Pancreas (tissue), 10 donors: ENCODE data around the gene ARPC5L. TPM values are rescaled to one million over a fixed set of nuclear protein-coding genes. Genes with fewer than 3 reads are reported as not detected.
A peak's percentile ranks its signal among the peaks of the same experiment; 100 is the strongest.

ENCODE experiments used
- ATAC-seq, 4 donors: fragments of 200-7000 bp; cut with Tn5 transposase; one replicate each; pipeline versions ENCODE4 v1.8.0 to v1.9.1; 2020; ENCODE audit warnings: mild to moderate bottlenecking in 4 of 4, moderate library complexity in 4 of 4
- DNase-seq, 6 donors: peaks; one replicate each; pipeline ENCODE4 v3.0.0-alpha.2; 2020
- FAIRE-seq: peaks from 2 replicates; lab custom pipeline; 2012; peaks lifted over from hg19 to GRCh38; lab: Jason Lieb, UNC
- H3K27ac ChIP-seq, 4 donors: fragments of 200-600 bp; sonication (generic); 1 replicate in 3 of 4; 2 replicates in 1 of 4; pipeline versions ENCODE4 v1.5.0 to v1.8.0; 2020
- H3K27me3 ChIP-seq, 4 donors: fragments of 200-600 bp; one replicate each; pipeline ENCODE4 v1.8.0; 2021
- H3K36me3 ChIP-seq, 3 donors: fragments of 200-600 bp; sonication (generic) in 1 of 3; one replicate each; pipeline versions ENCODE4 v1.5.0 to v1.8.0; 2020 to 2021
- H3K4me1 ChIP-seq, 3 donors: fragments of 200-600 bp; one replicate each; pipeline ENCODE4 v1.8.0; 2021
- H3K4me3 ChIP-seq, 4 donors: fragments of 200-600 bp; sonication (generic) in 2 of 4; one replicate each; pipeline versions ENCODE4 v1.5.0 to v1.8.0; 2020 to 2021
- H3K9me3 ChIP-seq, 4 donors: fragments of 200-600 bp; one replicate each; pipeline ENCODE4 v1.8.0; 2021
- CTCF ChIP-seq, 4 donors: fragments of 200-600 bp; sonication (generic) in 3 of 4; IDR thresholded peaks; one replicate each; pipeline versions ENCODE4 v1.5.0 to v1.8.0; 2021; ENCODE audit warnings: antibody characterized with exemption in 4 of 4
- WGBS, 2 donors: extraction: QIAGEN DNeasy Blood & Tissue Kit; methylation state at CpG; one replicate each; pipeline ENCODE4 v1.1.7; 2013; 5-methylcytosine and 5-hydroxymethylcytosine counted together
- intact Hi-C, 3 donors: fragments of 100-400 bp; cut with DNase I; formaldehyde crosslinking; loops; one replicate each; pipeline versions ENCODE4 v1.11.1 to v1.14.2; 2022
- polyA plus RNA-seq, 2 donors: library from polyadenylated mRNA; stranded (reverse); fragments of 200-250 nt; gene quantifications; one replicate each; pipeline ENCODE4 v1.2.3, GENCODE V29; 2013
- total RNA-seq, 6 donors: library from RNA; stranded (reverse); fragmentation: NEBNext Ultra II Directional in 4 of 6; extraction: Animal tissue kit (Norgen Biotek cat#: 25700) in 4 of 6; gene quantifications; one replicate each; pipeline versions ENCODE4 v1.2.1 to v1.2.4, GENCODE V29; 2021 to 2023
- donor health status: healthy with polysubstance abuse.
- donor health status: DM: no; HTN: no; CAD: no; lungs with moderate emphysema.
- donor health status: DM: no; HTN: no; CAD: no.
- donor health status: control.
- donor health status: control.
- donor health status: Bipolar disorder and iron deficiency.
- donor health status: DM: yes; HTN: yes; CAD: no.
- donor health status: DM: no; HTN: no; CAD: no.
- donor health status: DM: no; HTN: no; CAD: no.
- donor health status: DM: yes; HTN: yes; CAD: no.

Gene ARPC5L
- total and polyA plus RNA-seq, 8 donors: 7.0 to 24.4 (median 12.2) TPM

GRCh38 chr9:124869986-124870560, 8.1 kb downstream of the ARPC5L start:
- Histone ChIP-seq H3K4me3 (peak overlapping the region; percentile 92 to 99 (median 94)), H3K4me1 (peaks cover 7 to 27% (median 11%) of the 10 kb centered on the region in 3 donors), H3K9me3 (no peaks in the 10 kb centered on the region), H3K27ac (peak overlapping the region in 3 of 4 donors; percentile 85), H3K36me3 (peaks cover 0 to 4% (median 3%) of the 10 kb centered on the region in 3 donors), H3K27me3 (no peaks in the 10 kb centered on the region)
- FAIRE-seq (no peak), DNase-seq (peak in 1 of 6 donors; percentile 40), ATAC-seq (peak in 3 of 4 donors; percentile 9 to 32 (median 22))
- WGBS, 2 donors: 4 to 11% methylated on average over 12 of the region's 12 CpGs
- intact Hi-C loops: no loop called here
- TF ChIP-seq CTCF (IDR thresholded peaks at IDR 0.05): no peak

DNA sequence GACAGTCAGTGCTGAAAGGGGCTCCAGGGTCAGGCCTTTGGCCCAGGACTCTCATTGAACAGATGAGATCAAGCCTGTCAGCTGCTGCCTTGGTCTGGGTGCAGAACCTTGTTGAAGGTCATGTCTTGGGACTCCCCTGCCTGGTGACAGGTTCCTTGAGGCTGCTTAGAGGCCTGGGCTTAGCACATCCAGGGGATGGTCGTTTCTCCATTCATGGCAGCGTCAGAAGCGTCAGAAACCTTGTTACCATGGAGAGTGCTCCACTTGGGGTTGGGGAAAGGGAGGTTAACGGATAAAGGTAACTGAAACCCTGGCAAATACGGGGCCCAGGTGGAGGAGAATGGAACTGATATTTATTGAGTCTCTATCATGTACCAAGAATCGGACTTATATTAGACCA, 8.8 kb downstream of the ARPC5L start:
- no peaks in the 10 kb centered on the region for H3K9me3 ChIP-seq
- no peak for TF ChIP-seq CTCF (IDR thresholded peaks at IDR 0.05)
- 47 to 51% methylated on average over 6 of the region's 6 CpGs for WGBS, 2 donors
- no peak for ATAC-seq
- H3K27ac ChIP-seq: peak overlapping the region in 3 of 4 donors; percentile 15 to 85 (median 85)
- no peak for FAIRE-seq
- peaks cover 0 to 11% (median 9%) of the 10 kb centered on the region in 3 donors for H3K36me3 ChIP-seq
- peak overlapping the region in 2 of 4 donors; percentile 92 to 99 for H3K4me3 ChIP-seq
- peaks cover 7 to 27% (median 11%) of the 10 kb centered on the region in 3 donors for H3K4me1 ChIP-seq
- no peaks in the 10 kb centered on the region for H3K27me3 ChIP-seq
- intact Hi-C loops: no loop called here
- DNase-seq: no peak

- peaks cover 0 to 14% (median 13%) of the 10 kb centered on the region in 3 donors for H3K36me3 ChIP-seq
- no peak for DNase-seq
- no peaks in the 10 kb centered on the region for H3K9me3 ChIP-seq
- H3K4me1 ChIP-seq: peaks cover 7 to 27% (median 11%) of the 10 kb centered on the region in 3 donors
- no peaks in the 10 kb centered on the region for H3K27me3 ChIP-seq
- 69 to 81% methylated on average over 11 of the region's 11 CpGs for WGBS, 2 donors
- no peak overlapping the region for H3K27ac ChIP-seq
- FAIRE-seq: no peak
- TF ChIP-seq CTCF (IDR thresholded peaks at IDR 0.05): no peak
- H3K4me3 ChIP-seq: peak overlapping the region in 1 of 4 donors; percentile 92
- ATAC-seq: no peak
- intact Hi-C loops: no loop called here
Measured at GRCh38 chr9:124871156-124871561, 9.2 kb downstream of the ARPC5L start.

DNA sequence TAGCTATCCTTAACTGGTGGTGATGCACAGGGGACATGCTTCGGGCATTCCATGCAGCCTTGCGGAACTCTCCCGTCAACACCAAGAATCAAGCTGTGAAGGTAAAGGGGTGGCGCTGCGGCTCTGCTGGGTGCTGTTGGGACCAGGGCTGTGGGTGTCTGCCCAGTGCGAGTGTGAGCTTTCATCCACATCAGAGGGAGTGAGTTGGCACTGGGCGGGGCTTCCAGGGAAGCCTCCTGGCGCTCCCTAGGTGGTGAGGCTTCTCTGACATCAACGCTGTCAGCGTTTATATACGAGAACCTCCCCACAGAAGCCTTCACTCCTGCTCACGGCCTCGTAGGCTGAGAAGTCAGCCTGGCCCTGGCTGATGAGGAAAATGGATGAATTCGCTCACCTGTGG, 11.7 kb downstream of the ARPC5L start:
- 90 to 91% methylated on average over 14 of the region's 14 CpGs for WGBS, 2 donors
- Histone ChIP-seq H3K36me3 (peaks cover 0 to 22% (median 17%) of the 10 kb centered on the region in 3 donors), H3K27me3 (no peaks in the 10 kb centered on the region), H3K9me3 (no peaks in the 10 kb centered on the region), H3K27ac (no peak overlapping the region), H3K4me3 (no peak overlapping the region), H3K4me1 (peaks cover 4 to 19% (median 7%) of the 10 kb centered on the region in 3 donors)
- intact Hi-C loops: no loop called here
- no peak for DNase-seq
- TF ChIP-seq CTCF (IDR thresholded peaks at IDR 0.05): no peak
- no peak for ATAC-seq
- no peak for FAIRE-seq

DNA sequence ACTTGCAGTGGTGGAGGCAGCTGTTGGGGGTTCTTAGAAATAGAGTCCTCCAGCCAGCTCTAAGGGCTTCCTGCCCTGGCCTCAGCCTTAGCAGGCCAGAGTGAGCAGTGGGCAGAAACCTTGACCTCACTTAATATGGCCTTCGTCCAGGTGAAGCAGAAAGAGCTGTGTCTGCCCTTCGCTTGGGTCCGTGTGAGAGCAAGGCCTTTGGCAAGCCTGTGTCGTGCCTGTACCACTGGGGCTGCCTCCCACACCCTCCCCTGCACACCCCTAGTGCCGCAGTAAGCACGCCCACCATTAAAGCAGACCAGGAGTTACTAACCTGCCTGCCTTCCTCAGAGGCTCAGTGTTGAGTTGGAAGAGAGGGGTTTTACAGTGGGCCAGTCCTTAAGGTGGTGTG, 13.6 kb downstream of the ARPC5L start:
- WGBS, 2 donors: 86 to 95% methylated on average over 6 of the region's 6 CpGs

More for the DNA sequence above, 13.6 kb downstream of the ARPC5L start:
- intact Hi-C loops: no loop called here
- FAIRE-seq (no peak), ATAC-seq (no peak), DNase-seq (no peak)
- Histone ChIP-seq H3K27ac (no peak overlapping the region), H3K9me3 (no peaks in the 10 kb centered on the region), H3K4me1 (peaks cover 3 to 17% (median 4%) of the 10 kb centered on the region in 3 donors), H3K36me3 (peaks cover 0 to 33% (median 22%) of the 10 kb centered on the region in 3 donors), H3K4me3 (no peak overlapping the region), H3K27me3 (no peaks in the 10 kb centered on the region)
- no peak for TF ChIP-seq CTCF (IDR thresholded peaks at IDR 0.05)
